Measurements from ENCODE around the gene TATDN2.

Gene TATDN2

GRCh38 chr3:10327592-10327991 lies 79.3 kb downstream of the TATDN2 start:
- TF ChIP-seq CTCF (IDR thresholded peaks at IDR 0.05; ENCODE audit: control insufficient read depth, insufficient read depth, low read depth, low read length, missing control alignments), result no peak

GRCh38 chr3:10328460-10329071 lies 80.3 kb downstream of the TATDN2 start:
- no peak overlapping the region for H3K4me3 ChIP-seq (ENCODE audit: control insufficient read depth, low read depth, low read length)
- no peak for TF ChIP-seq CTCF (IDR thresholded peaks at IDR 0.05; ENCODE audit: control insufficient read depth, insufficient read depth, low read depth, low read length, missing control alignments)
- no peak for DNase-seq (ENCODE audit: low read depth)

More at GRCh38 chr3:10327592-10327991, 79.3 kb downstream of the TATDN2 start:
- DNase-seq (ENCODE audit: low read depth), result no peak
- H3K4me3 ChIP-seq (ENCODE audit: control insufficient read depth, low read depth, low read length), result no peak overlapping the region

- no peak overlapping the region for H3K4me3 ChIP-seq (ENCODE audit: control insufficient read depth, low read depth, low read length)
- TF ChIP-seq CTCF (IDR thresholded peaks at IDR 0.05; ENCODE audit: control insufficient read depth, insufficient read depth, low read depth, low read length, missing control alignments), result no peak
- DNase-seq (ENCODE audit: low read depth), result no peak
Observed at GRCh38 chr3:10329495-10330015, 81.3 kb downstream of the TATDN2 start.

- DNase-seq (ENCODE audit: low read depth), result no peak
- no peak for TF ChIP-seq CTCF (IDR thresholded peaks at IDR 0.05; ENCODE audit: control insufficient read depth, insufficient read depth, low read depth, low read length, missing control alignments)
- H3K4me3 ChIP-seq (ENCODE audit: control insufficient read depth, low read depth, low read length), result no peak overlapping the region
Observed at GRCh38 chr3:10330319-10330718, 82.1 kb downstream of the TATDN2 start.
